HG03342 (cell line): ENCODE results near the gene LRRC28.

Experiments
- ATAC-seq: cut with Tn5 transposase; IDR thresholded peaks from one replicate; pipeline ENCODE4 v1.9.1; 2021; ENCODE audit warnings: mild to moderate bottlenecking, moderate library complexity; ENCODE audit not compliant: unreplicated experiment

LRRC28 gene

GRCh38 chr15:99433757-99434450 is 182.6 kb downstream of the LRRC28 start:
- no peak for ATAC-seq

- ATAC-seq, result no peak
Measured at GRCh38 chr15:99434506-99435112, 183.3 kb downstream of the LRRC28 start.

GRCh38 chr15:99435113-99435695 is 183.9 kb downstream of the LRRC28 start:
- peak; percentile 37 for ATAC-seq

- no peak for ATAC-seq
Measured at GRCh38 chr15:99435877-99436541, 184.7 kb downstream of the LRRC28 start.

- no peak for ATAC-seq
Measured at GRCh38 chr15:99436542-99437314, 185.4 kb downstream of the LRRC28 start.

- no peak for ATAC-seq
Measured at GRCh38 chr15:99437315-99438223, 186.3 kb downstream of the LRRC28 start.

GRCh38 chr15:99438224-99438585 is 186.9 kb downstream of the LRRC28 start:
- no peak for ATAC-seq

GRCh38 chr15:99438691-99439523 is 187.6 kb downstream of the LRRC28 start:
- ATAC-seq, result no peak

GRCh38 chr15:99439524-99439835 is 188.2 kb downstream of the LRRC28 start:
- no peak for ATAC-seq

- no peak for ATAC-seq
Measured at GRCh38 chr15:99440029-99440428, 188.7 kb downstream of the LRRC28 start.
